ENCODE data around the gene AQP12A. TPM values are rescaled to one million over a fixed set of nuclear protein-coding genes. Genes with fewer than 3 reads are reported as not detected.
"Not testable (repeated sequence)": the region's sequence is repeated elsewhere in the genome, so short reads cannot be mapped to it uniquely, and the experiment has no call there.

AQP12A gene
- not detected in 2 replicates for total RNA-seq (2014; rRNA removed; shearing (Covaris generic))

GRCh38 chr2:240691631-240692420 is at the start of gene AQP12A:
TSS of gene AQP12A (plus strand) at chr2:240691866. CDS start at chr2:240691914, 48 bp downstream.
- DNase-seq (ENCODE audit: low spot score): not testable (repeated sequence)

- no peak for DNase-seq (ENCODE audit: low spot score)
These were observed 49.4 kb upstream of the AQP12A start for GRCh38 chr2:240642061-240642805.

- no peak for DNase-seq (ENCODE audit: low spot score)
These were observed 48.9 kb upstream of the AQP12A start for GRCh38 chr2:240642806-240643092.

GRCh38 chr2:240643093-240643810 is 48.4 kb upstream of the AQP12A start:
- no peak for DNase-seq (ENCODE audit: low spot score)

- no peak for DNase-seq (ENCODE audit: low spot score)
These were observed 47.9 kb upstream of the AQP12A start for GRCh38 chr2:240643811-240644150.

- no peak for DNase-seq (ENCODE audit: low spot score)
These were observed 47.5 kb upstream of the AQP12A start for GRCh38 chr2:240644171-240644651.

- DNase-seq (ENCODE audit: low spot score): no peak
These were observed 46.8 kb upstream of the AQP12A start for GRCh38 chr2:240644859-240645301.

GRCh38 chr2:240645346-240645745 is 46.3 kb upstream of the AQP12A start:
- no peak for DNase-seq (ENCODE audit: low spot score)

GRCh38 chr2:240645801-240646175 is 45.9 kb upstream of the AQP12A start:
- no peak for DNase-seq (ENCODE audit: low spot score)

- no peak for DNase-seq (ENCODE audit: low spot score)
These were observed 45.3 kb upstream of the AQP12A start for GRCh38 chr2:240646176-240646899.

GRCh38 chr2:240646900-240647502 is 44.7 kb upstream of the AQP12A start:
- DNase-seq (ENCODE audit: low spot score): no peak

GRCh38 chr2:240647503-240648154 is 44.0 kb upstream of the AQP12A start:
- no peak for DNase-seq (ENCODE audit: low spot score)

- no peak for DNase-seq (ENCODE audit: low spot score)
These were observed 43.5 kb upstream of the AQP12A start for GRCh38 chr2:240648155-240648649.

GRCh38 chr2:240648650-240649275 is 42.9 kb upstream of the AQP12A start:
- no peak for DNase-seq (ENCODE audit: low spot score)

- DNase-seq (ENCODE audit: low spot score): no peak
These were observed 42.3 kb upstream of the AQP12A start for GRCh38 chr2:240649331-240649730.

- DNase-seq (ENCODE audit: low spot score): no peak
These were observed 41.3 kb upstream of the AQP12A start for GRCh38 chr2:240650254-240650965.

- DNase-seq (ENCODE audit: low spot score): no peak
These were observed 40.5 kb upstream of the AQP12A start for GRCh38 chr2:240651185-240651584.

- DNase-seq (ENCODE audit: low spot score): peak; percentile 34
These were observed 35.5 kb upstream of the AQP12A start for GRCh38 chr2:240655931-240656886.

Measured in H4 (cell line).